ENCODE results near the gene ALB.

Gene ALB

GRCh38 chr4:73432169-73433000, 28.3 kb downstream of the ALB start:
- H3K27me3 ChIP-seq (ENCODE audit: insufficient read depth, low read length) = no peaks in the 10 kb centered on the region
- WGBS = 90% methylated on average over 5 of the region's 5 CpGs
- no peaks in the 10 kb centered on the region for H3K4me1 ChIP-seq (ENCODE audit: insufficient read depth, low read length)
- H3K4me3 ChIP-seq (ENCODE audit: low read length) = no peak overlapping the region
- no peaks in the 10 kb centered on the region for H3K9me3 ChIP-seq (ENCODE audit: insufficient read depth, low read depth, low read length)
- no peaks in the 10 kb centered on the region for H3K36me3 ChIP-seq (ENCODE audit: insufficient read depth, low read length)
- H3K9ac ChIP-seq (ENCODE audit: low read depth, low read length) = no peak overlapping the region
- no peak overlapping the region for H3K27ac ChIP-seq (ENCODE audit: low read depth, low read length)

DNA sequence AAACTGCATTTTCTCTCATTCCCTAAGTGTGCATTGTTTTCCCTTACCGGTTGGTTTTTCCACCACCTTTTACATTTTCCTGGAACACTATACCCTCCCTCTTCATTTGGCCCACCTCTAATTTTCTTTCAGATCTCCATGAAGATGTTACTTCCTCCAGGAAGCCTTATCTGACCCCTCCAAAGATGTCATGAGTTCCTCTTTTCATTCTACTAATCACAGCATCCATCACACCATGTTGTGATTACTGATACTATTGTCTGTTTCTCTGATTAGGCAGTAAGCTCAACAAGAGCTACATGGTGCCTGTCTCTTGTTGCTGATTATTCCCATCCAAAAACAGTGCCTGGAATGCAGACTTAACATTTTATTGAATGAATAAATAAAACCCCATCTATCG, 29.1 kb downstream of the ALB start:
- Histone ChIP-seq H3K9ac (ENCODE audit: low read depth, low read length) (no peak overlapping the region), H3K4me3 (ENCODE audit: low read length) (no peak overlapping the region), H3K27me3 (ENCODE audit: insufficient read depth, low read length) (no peaks in the 10 kb centered on the region), H3K4me1 (ENCODE audit: insufficient read depth, low read length) (no peaks in the 10 kb centered on the region), H3K27ac (ENCODE audit: low read depth, low read length) (no peak overlapping the region), H3K9me3 (ENCODE audit: insufficient read depth, low read depth, low read length) (no peaks in the 10 kb centered on the region), H3K36me3 (ENCODE audit: insufficient read depth, low read length) (no peaks in the 10 kb centered on the region)
- 82% methylated on average over 1 of the region's 2 CpGs for WGBS

DNA sequence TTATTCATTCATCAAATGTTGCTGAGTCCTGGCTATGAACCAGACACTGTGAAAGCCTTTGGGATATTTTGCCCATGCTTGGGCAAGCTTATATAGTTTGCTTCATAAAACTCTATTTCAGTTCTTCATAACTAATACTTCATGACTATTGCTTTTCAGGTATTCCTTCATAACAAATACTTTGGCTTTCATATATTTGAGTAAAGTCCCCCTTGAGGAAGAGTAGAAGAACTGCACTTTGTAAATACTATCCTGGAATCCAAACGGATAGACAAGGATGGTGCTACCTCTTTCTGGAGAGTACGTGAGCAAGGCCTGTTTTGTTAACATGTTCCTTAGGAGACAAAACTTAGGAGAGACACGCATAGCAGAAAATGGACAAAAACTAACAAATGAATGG, 30.2 kb downstream of the ALB start:
- H3K36me3 ChIP-seq (ENCODE audit: insufficient read depth, low read length) = no peaks in the 10 kb centered on the region
- no peak overlapping the region for H3K4me3 ChIP-seq (ENCODE audit: low read length)
- H3K9me3 ChIP-seq (ENCODE audit: insufficient read depth, low read depth, low read length) = no peaks in the 10 kb centered on the region
- WGBS = 57% methylated on average over 3 of the region's 3 CpGs
- H3K9ac ChIP-seq (ENCODE audit: low read depth, low read length) = no peak overlapping the region
- no peaks in the 10 kb centered on the region for H3K27me3 ChIP-seq (ENCODE audit: insufficient read depth, low read length)
- no peak overlapping the region for H3K27ac ChIP-seq (ENCODE audit: low read depth, low read length)
- H3K4me1 ChIP-seq (ENCODE audit: insufficient read depth, low read length) = no peaks in the 10 kb centered on the region

DNA sequence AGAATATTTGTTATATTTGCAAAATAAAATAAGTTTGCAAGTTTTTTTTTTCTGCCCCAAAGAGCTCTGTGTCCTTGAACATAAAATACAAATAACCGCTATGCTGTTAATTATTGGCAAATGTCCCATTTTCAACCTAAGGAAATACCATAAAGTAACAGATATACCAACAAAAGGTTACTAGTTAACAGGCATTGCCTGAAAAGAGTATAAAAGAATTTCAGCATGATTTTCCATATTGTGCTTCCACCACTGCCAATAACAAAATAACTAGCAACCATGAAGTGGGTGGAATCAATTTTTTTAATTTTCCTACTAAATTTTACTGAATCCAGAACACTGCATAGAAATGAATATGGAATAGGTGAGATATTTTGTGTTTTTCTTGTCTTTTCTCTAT, 31.9 kb downstream of the ALB start, which contains the start of gene AFP:
Gene AFP (plus strand): TSS at position 238 of the 400 bp plus-strand sequence. CDS start 42 bp downstream, at position 280.
- H3K36me3 ChIP-seq (ENCODE audit: insufficient read depth, low read length) = no peaks in the 10 kb centered on the region
- no peak within 1 kb of the TSS for H3K4me3 ChIP-seq (ENCODE audit: low read length)
- no peaks in the 10 kb centered on the region for H3K27me3 ChIP-seq (ENCODE audit: insufficient read depth, low read length)
- no peaks in the 10 kb centered on the region for H3K4me1 ChIP-seq (ENCODE audit: insufficient read depth, low read length)
- 94% methylated on average over 1 of the region's 1 CpG for WGBS
- no peak within 1 kb of the TSS for H3K27ac ChIP-seq (ENCODE audit: low read depth, low read length)
- no peaks in the 10 kb centered on the region for H3K9me3 ChIP-seq (ENCODE audit: insufficient read depth, low read depth, low read length)
- no peak within 1 kb of the TSS for H3K9ac ChIP-seq (ENCODE audit: low read depth, low read length)

- no peaks in the 10 kb centered on the region for H3K4me1 ChIP-seq (ENCODE audit: insufficient read depth, low read length)
- H3K9ac ChIP-seq (ENCODE audit: low read depth, low read length) = no peak overlapping the region
- no peak overlapping the region for H3K4me3 ChIP-seq (ENCODE audit: low read length)
Measured at GRCh38 chr4:73436674-73437557, 32.8 kb downstream of the ALB start.

DNA sequence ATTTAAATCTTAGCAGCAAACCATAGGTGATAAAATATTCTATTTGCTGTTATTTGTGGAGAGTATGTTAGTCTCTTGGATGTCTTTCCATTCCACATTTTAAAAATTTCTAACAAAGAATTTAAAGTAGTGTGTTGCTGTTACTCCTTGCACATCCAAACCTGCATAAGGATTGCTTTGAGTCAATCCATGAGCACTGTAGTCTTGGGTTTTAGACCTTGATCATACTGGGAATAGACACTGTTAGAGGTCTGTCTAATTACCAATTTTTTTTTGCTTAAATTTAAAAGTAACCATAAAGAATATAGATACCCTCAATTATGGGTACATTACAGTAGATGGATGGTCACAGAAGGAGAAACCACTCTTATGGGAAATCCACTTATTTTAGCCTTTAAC, 33.5 kb downstream of the ALB start:
- H3K9ac ChIP-seq (ENCODE audit: low read depth, low read length) = no peak overlapping the region
- H3K36me3 ChIP-seq (ENCODE audit: insufficient read depth, low read length) = no peaks in the 10 kb centered on the region
- no peak overlapping the region for H3K27ac ChIP-seq (ENCODE audit: low read depth, low read length)
- no peaks in the 10 kb centered on the region for H3K9me3 ChIP-seq (ENCODE audit: insufficient read depth, low read depth, low read length)
- no peaks in the 10 kb centered on the region for H3K27me3 ChIP-seq (ENCODE audit: insufficient read depth, low read length)
- no peaks in the 10 kb centered on the region for H3K4me1 ChIP-seq (ENCODE audit: insufficient read depth, low read length)
- H3K4me3 ChIP-seq (ENCODE audit: low read length) = no peak overlapping the region

More at GRCh38 chr4:73436674-73437557, 32.8 kb downstream of the ALB start:
- WGBS = 91% methylated on average over 3 of the region's 3 CpGs
- no peaks in the 10 kb centered on the region for H3K9me3 ChIP-seq (ENCODE audit: insufficient read depth, low read depth, low read length)
- H3K27ac ChIP-seq (ENCODE audit: low read depth, low read length) = no peak overlapping the region
- no peaks in the 10 kb centered on the region for H3K36me3 ChIP-seq (ENCODE audit: insufficient read depth, low read length)
- no peaks in the 10 kb centered on the region for H3K27me3 ChIP-seq (ENCODE audit: insufficient read depth, low read length)

GRCh38 chr4:73438048-73438447, 34.0 kb downstream of the ALB start:
- no peaks in the 10 kb centered on the region for H3K36me3 ChIP-seq (ENCODE audit: insufficient read depth, low read length)
- no peak overlapping the region for H3K27ac ChIP-seq (ENCODE audit: low read depth, low read length)
- WGBS = 88% methylated on average over 1 of the region's 1 CpG
- no peaks in the 10 kb centered on the region for H3K27me3 ChIP-seq (ENCODE audit: insufficient read depth, low read length)
- no peaks in the 10 kb centered on the region for H3K9me3 ChIP-seq (ENCODE audit: insufficient read depth, low read depth, low read length)
- no peak overlapping the region for H3K9ac ChIP-seq (ENCODE audit: low read depth, low read length)
- no peaks in the 10 kb centered on the region for H3K4me1 ChIP-seq (ENCODE audit: insufficient read depth, low read length)
- no peak overlapping the region for H3K4me3 ChIP-seq (ENCODE audit: low read length)

- Histone ChIP-seq H3K9me3 (ENCODE audit: insufficient read depth, low read depth, low read length) (no peaks in the 10 kb centered on the region), H3K27me3 (ENCODE audit: insufficient read depth, low read length) (no peaks in the 10 kb centered on the region), H3K9ac (ENCODE audit: low read depth, low read length) (no peak overlapping the region), H3K4me1 (ENCODE audit: insufficient read depth, low read length) (no peaks in the 10 kb centered on the region), H3K27ac (ENCODE audit: low read depth, low read length) (no peak overlapping the region), H3K4me3 (ENCODE audit: low read length) (no peak overlapping the region), H3K36me3 (ENCODE audit: insufficient read depth, low read length) (no peaks in the 10 kb centered on the region)
- no CpG with 5 or more reads among the region's 2 CpGs for WGBS
Measured at GRCh38 chr4:73438582-73439215, 34.6 kb downstream of the ALB start.

DNA sequence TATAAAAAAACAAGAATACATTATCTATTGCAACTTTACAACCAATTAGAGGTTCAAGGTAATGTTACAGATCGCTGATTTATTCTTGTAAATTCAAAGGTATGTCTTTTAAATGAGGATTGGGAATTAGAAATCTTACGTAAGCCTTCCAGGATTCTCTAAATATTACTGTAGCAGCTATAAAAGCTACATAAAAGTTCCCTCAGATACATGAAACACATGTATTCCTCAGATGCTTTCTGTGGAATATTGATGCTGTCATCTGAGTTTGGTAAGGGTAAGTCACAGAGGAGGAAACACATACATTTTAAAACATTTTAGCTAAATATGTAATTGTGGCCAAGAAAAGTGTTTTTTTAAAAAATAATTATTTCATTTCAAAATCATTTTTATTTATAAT, 35.4 kb downstream of the ALB start:
- H3K27me3 ChIP-seq (ENCODE audit: insufficient read depth, low read length) = no peaks in the 10 kb centered on the region
- no peak overlapping the region for H3K27ac ChIP-seq (ENCODE audit: low read depth, low read length)
- no peak overlapping the region for H3K4me3 ChIP-seq (ENCODE audit: low read length)
- no peaks in the 10 kb centered on the region for H3K36me3 ChIP-seq (ENCODE audit: insufficient read depth, low read length)
- WGBS = no CpG with 5 or more reads among the region's 2 CpGs
- no peaks in the 10 kb centered on the region for H3K9me3 ChIP-seq (ENCODE audit: insufficient read depth, low read depth, low read length)
- H3K4me1 ChIP-seq (ENCODE audit: insufficient read depth, low read length) = no peaks in the 10 kb centered on the region
- H3K9ac ChIP-seq (ENCODE audit: low read depth, low read length) = no peak overlapping the region

DNA sequence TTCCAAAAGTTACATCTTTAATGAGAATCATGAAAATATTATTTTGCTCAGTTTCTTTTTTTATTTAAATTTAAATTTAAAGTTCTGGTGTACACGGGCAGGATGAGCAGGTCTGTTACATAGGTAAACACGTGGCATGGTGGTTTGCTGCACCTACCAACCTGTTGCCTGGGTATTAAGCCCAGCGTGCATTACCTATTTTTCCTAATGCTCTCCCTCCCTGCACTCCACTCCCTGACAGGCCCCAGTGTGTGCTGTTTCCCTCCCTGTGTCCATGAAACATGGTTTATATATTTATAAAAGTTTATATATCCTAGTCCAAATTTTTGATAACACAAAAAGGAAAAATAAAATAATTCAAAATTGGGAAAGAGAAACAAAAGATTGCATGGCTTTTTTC, 35.9 kb downstream of the ALB start:
- Histone ChIP-seq H3K4me3 (ENCODE audit: low read length) (no peak overlapping the region), H3K4me1 (ENCODE audit: insufficient read depth, low read length) (no peaks in the 10 kb centered on the region), H3K27ac (ENCODE audit: low read depth, low read length) (no peak overlapping the region), H3K36me3 (ENCODE audit: insufficient read depth, low read length) (no peaks in the 10 kb centered on the region), H3K9ac (ENCODE audit: low read depth, low read length) (no peak overlapping the region), H3K27me3 (ENCODE audit: insufficient read depth, low read length) (no peaks in the 10 kb centered on the region), H3K9me3 (ENCODE audit: insufficient read depth, low read depth, low read length) (no peaks in the 10 kb centered on the region)
- WGBS = 95% methylated on average over 3 of the region's 3 CpGs

- H3K27ac ChIP-seq (ENCODE audit: low read depth, low read length) = no peak overlapping the region
- no peak overlapping the region for H3K9ac ChIP-seq (ENCODE audit: low read depth, low read length)
- no peak overlapping the region for H3K4me3 ChIP-seq (ENCODE audit: low read length)
- H3K27me3 ChIP-seq (ENCODE audit: insufficient read depth, low read length) = no peaks in the 10 kb centered on the region
- 95% methylated on average over 3 of the region's 3 CpGs for WGBS
- H3K4me1 ChIP-seq (ENCODE audit: insufficient read depth, low read length) = no peaks in the 10 kb centered on the region
- H3K9me3 ChIP-seq (ENCODE audit: insufficient read depth, low read depth, low read length) = no peaks in the 10 kb centered on the region
- H3K36me3 ChIP-seq (ENCODE audit: insufficient read depth, low read length) = no peaks in the 10 kb centered on the region
Measured at GRCh38 chr4:73440653-73441052, 36.6 kb downstream of the ALB start.

Measured in HUES64 (cell line).